GM18861 (cell line): ENCODE results near the gene MGAT5.
"Not testable (repeated sequence)": the region's sequence is repeated elsewhere in the genome, so short reads cannot be mapped to it uniquely, and the experiment has no call there.

Source experiments
- ATAC-seq: cut with Tn5 transposase; IDR thresholded peaks from one replicate; pipeline ENCODE4 v1.9.1; 2021; ENCODE audit not compliant: unreplicated experiment

Gene MGAT5

DNA sequence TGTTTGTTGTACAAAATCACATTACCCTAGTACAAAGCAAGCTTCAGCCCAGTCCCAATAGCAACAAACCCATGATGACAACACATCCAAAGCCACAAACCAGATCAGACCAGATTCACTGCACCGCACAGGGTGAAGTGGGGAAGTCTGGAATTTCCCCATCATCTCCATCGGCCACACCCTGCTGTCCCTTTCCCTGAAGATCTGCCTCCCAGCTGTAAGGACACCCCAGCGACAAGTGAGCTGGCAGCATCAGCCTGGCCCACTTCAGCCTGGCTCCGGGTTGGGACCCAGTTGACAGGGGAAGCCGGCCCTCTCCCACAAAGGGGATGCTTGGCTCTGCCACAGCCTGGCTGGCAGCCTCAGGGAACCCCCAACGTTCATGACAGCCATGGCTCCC, 207.6 kb downstream of the MGAT5 start:
- ATAC-seq = no peak

DNA sequence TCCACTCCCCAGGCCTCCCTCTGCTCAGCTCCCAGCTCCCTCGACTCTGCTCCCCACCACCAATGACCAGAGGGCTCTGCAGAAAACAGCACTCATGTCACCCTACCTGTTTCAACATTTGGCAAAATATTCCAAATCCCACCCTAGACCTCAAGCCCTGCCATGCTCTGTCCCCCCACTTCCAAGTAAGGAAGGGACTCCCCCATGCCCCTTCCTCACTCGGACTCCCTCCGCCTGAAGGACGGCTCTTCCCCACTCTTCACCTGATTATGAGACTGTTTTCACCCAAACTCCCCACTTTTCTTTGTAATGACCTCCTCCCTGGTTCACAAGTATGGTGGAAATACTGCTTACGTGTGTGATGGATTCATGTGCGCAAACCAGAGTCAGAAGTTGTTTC, 208.4 kb downstream of the MGAT5 start:
- ATAC-seq = no peak

- no peak for ATAC-seq
These were observed 209.2 kb downstream of the MGAT5 start for GRCh38 chr2:134462791-134463698.

GRCh38 chr2:134463699-134464022, 209.8 kb downstream of the MGAT5 start:
- no peak for ATAC-seq

GRCh38 chr2:134465228-134466105, 211.6 kb downstream of the MGAT5 start:
- ATAC-seq = no peak

- ATAC-seq = no peak
These were observed 212.3 kb downstream of the MGAT5 start for GRCh38 chr2:134466141-134466540.

DNA sequence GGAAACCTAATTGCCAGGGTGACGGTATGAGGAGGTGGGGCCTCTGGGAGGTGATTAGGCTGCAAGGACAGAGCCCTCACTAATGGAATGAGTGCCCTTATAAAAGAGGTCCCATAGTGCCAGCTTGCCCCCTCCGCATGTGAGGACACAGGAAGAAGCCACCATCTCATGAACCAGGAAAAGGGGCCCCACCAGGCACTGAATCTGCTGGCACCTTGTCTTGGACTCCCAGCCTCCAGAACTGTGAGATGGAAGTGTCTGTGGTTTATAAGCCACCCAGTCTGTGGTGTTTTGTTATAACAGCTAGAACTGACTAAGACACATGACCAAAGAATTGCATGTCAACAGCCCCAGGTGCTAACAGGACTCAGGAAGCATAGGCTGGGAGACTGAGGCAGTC, 214.3 kb downstream of the MGAT5 start:
- no peak for ATAC-seq

DNA sequence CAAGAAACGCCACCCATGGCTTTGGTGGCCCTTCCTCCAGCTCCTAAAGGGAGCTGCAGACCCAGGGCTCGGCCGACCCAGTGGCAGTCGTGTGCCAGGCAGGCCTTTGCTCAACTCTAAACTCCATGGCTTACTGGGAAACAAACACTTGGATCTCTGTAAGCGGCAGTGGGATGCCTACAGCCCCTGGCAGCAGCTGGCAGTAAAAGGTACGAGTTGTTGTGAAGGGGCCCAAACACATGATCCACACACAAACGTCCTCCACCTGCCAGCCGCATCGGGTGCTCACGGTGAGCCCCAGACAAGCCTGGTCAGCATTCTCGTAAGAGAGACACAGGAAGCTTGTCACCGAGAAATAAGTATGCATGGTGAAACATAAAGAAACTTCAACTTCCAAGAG, 214.9 kb downstream of the MGAT5 start:
- ATAC-seq = no peak

GRCh38 chr2:134469516-134470115, 215.7 kb downstream of the MGAT5 start:
- ATAC-seq = no peak

GRCh38 chr2:134470561-134471168, 216.8 kb downstream of the MGAT5 start:
- no peak for ATAC-seq

GRCh38 chr2:134476982-134477381, 223.1 kb downstream of the MGAT5 start:
- ATAC-seq = not testable (repeated sequence)

DNA sequence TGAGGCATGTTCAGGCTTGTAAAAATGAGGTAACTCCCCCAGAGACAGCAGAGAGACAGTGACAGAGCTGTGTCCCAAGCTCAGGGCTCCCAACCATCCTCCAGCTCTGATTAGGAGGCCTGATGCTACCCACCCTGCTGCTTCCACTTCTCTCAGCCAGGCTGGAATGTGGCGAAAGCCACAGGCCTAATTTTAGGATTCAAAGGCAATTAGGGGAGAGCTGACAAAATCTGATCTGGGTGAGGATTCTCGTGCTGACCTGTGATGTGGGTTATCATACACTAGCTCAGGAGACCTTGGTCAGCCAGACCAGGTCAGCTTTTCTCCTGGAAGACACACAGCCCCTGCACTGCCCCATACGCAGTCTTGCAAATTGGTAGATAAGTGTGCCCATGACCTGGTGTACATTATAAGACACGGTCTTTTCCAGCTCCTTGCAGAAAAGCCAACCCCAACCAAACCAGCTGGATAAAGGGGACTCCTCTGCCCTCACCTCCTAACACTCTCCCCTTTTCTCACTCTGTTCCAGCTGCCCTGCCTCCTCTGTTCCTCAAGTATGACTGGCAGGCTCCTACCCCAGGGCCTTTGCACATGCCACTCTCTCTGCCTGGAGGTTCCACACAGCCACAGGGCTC, 225.9 kb downstream of the MGAT5 start:
- no peak for ATAC-seq

DNA sequence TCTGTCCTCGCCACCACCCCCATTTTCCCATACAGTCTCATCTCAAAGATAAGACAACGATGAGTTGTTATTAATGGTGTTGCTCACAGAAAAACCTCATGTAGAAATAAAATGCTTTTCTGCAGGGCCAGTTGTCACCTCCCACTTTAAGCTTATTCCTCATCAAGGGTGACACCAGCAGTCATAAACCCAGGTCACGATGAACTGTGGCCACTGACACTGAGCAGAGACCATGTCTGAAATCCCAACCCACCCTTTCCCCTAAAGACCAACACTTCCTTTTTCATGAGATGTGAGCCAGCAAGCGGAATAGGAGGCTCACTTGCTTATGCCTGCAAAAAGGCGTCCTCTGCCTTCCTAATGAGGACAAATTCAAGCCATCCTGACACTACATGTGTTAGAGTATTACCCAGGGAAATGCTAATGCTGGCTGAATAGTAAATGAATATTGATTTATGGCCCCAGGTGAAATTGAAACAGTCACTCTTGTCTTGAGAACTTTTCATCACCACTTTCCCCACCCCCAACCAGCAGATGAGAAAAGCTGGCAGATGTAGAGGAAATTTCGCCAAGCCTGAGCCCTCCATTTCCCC, 228.4 kb downstream of the MGAT5 start:
- ATAC-seq = no peak

- no peak for ATAC-seq
These were observed 229.0 kb downstream of the MGAT5 start for GRCh38 chr2:134482766-134483340.

- ATAC-seq = no peak
These were observed 236.0 kb downstream of the MGAT5 start for GRCh38 chr2:134489732-134490384.

GRCh38 chr2:134490559-134490958, 236.7 kb downstream of the MGAT5 start:
- no peak for ATAC-seq

GRCh38 chr2:134491022-134491421, 237.2 kb downstream of the MGAT5 start:
- no peak for ATAC-seq

DNA sequence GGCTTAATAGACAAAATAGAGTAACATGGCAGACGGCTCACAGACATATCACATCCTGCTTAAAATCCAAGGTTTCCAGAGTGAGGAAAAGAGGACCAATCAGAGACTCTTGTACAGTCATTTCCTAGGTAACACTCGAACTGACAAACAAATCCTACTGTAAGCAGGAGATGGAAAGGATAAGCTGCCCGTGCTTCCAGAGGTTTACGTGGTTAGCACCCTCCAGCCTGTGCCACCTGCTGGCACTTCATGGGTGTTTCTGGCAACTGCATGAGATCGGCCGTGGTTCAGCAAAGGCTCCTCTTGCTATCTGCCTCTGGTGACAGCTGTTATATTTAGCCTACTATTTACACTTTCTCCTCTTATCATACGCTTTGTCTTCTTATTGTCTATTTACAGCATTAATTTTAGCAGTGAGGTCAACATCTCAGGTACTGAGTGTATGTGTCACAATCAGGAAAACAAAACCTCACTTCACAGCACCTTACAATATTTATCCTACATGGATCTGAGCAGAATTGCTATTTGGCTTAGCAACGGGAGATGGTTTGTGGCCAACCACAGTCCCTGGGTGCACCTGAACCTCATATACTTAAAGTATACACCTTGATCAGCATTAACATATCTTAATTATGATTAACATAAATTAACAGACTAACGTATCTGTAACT, 238.0 kb downstream of the MGAT5 start:
- no peak for ATAC-seq

GRCh38 chr2:134493797-134494196, 239.9 kb downstream of the MGAT5 start:
- ATAC-seq = no peak
